LHCN-M2 (cell line): ENCODE results near the gene RRAS. TPM values are rescaled to one million over a fixed set of nuclear protein-coding genes. Genes with fewer than 3 reads are reported as not detected.
"Not testable (repeated sequence)": the region's sequence is repeated elsewhere in the genome, so short reads cannot be mapped to it uniquely, and the experiment has no call there.

Experiments used
- DNase-seq: peaks from one replicate; pipeline ENCODE4 v3.0.0-alpha.2; 2012; ENCODE audit warnings: low read depth
- total RNA-seq: library from RNA; depleted of rRNA; stranded (reverse); fragments of >200 nt; gene quantifications from 2 replicates; pipeline ENCODE4 v1.2.3, GENCODE V29; 2014

The RRAS gene
- total RNA-seq, 1 experiment from 2014 or later: 61.3 TPM

DNA sequence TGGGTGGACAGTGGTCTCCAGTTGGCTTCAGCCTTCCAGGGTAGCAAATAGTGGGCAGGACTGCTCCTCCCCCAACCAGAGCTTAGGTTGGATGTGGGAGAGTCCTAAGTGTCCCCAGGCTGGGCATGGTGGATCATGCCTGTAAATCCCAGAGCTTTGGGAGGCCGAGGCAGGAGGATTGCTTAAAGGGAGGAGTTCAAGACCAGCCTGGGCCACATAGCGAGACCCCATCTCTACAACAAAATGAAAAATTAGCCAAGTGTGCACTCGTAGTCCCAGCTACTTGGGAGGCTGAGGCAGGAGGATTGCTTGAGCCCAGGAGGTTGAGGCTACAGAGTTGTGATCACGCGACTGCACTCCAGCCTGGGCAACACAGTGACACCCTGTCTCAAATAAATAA is 7.4 kb downstream of the RRAS start:
- DNase-seq: no peak

DNA sequence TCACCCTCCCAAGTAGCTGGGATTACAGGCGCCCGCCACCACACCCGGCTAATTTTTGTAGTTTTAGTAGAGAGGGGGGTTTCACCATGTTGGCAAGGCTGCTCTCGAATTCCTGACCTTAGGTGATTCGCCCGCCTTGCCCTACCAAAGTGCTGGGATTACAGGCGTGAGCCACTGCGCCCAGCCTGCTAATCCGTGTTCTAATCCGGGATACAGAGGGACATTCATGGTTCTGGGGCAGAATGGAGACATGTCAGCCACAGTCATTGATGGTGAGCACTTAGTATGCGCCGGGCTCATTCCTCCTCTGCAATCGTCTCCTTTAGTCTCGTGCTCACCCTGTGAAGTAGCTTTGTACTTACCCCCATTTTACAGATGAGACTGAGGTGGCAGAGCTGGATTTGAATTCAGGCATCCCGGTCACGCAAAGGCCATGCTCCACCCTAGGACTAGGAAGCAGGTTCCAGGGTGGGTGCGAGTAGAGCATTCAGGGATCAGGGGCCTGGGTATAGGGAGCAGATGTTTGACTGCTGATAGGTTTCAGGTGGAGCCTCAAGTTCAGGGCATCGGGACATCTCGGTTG is 8.2 kb downstream of the RRAS start:
- no peak for DNase-seq

- no peak for DNase-seq
Measured at GRCh38 chr19:49631014-49631588, 8.8 kb downstream of the RRAS start.

DNA sequence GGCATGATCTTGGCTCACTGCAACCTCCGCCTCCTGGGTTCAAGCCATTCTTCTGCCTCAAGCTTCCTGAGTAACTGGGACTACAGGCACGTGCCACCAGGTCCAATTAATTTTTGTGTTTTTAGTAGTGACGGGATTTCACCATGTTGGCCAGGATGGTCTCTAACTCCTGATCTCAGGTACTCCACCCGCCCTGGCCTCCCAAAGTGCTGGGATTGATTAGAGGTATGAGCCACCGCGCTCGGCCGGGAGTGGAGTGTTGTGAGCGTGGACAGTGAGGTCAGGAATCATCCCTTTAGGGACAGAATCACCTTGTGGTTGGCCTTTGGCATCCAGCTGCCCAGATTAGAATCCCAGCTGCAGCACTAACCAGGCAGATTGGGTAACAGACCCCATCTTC is 10.3 kb downstream of the RRAS start:
- DNase-seq: no peak

DNA sequence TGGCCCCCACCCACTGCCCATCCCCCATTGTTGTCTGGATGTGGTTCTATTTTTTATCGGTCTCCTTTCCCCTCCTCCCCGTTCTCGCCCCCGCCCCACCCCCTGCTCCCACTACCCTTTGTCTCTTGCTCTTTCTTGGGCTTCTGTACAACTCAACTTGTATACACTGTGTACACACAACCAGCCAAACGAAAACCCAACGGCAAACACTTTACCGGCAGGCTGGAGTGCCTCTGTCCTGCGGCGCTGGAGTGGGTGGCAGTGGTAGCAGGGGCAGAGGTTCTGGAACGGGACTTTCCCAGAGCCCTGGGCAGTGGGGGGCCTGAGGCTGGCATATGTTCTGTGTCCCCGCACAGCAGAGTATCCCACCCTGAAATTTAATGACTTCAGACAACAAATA is 13.7 kb downstream of the RRAS start:
- DNase-seq: no peak

DNA sequence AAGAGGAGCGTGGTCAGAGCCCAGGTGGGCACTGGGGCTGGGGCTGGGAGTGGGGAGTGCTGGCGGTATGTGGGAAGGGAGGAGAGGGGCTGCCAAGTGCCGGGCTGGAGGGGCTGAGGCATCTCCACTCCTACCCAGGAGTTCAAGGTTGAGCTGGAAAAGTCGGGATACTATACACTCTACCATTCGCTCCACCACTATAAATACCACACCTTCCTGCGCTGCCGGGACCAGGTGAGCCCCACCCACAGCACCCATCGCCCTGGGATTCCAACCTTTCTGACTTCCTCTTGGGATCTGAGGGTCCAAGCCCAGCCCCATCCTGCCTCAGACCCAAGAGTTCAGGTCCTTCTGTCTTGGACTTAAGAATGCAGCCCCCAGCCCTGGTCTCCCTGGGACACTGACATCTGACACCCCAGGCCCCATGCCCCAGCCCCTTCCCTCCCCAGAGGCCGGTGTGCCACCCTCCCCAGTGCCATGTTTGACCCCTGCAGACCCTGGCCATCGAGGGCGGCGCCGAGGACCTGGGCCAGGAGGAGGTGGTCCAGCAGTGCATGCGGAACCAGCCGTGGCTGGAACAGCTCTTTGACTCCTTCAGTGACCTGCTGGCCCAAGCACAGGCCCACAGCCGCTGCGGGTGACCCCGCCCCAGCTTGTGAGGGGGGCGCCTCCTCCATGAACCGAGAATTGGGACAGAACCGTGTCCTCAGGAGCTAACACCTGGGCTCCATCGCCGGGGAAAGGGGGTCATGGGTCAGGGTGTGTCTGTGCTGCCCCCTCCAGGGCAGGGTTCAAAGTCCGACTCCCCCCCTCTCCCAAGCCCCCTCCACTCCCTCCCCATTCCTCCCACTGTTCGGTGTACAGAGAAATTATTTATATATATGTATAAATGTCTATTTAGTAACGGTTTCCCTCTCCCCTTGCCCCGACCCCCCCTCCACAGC is 14.7 kb downstream of the RRAS start:
- DNase-seq: no peak

GRCh38 chr19:49617860-49618259 is 22.1 kb downstream of the RRAS start:
- DNase-seq: not testable (repeated sequence)

GRCh38 chr19:49616945-49617344 is 23.0 kb downstream of the RRAS start:
- no peak for DNase-seq

GRCh38 chr19:49616532-49616931 is 23.4 kb downstream of the RRAS start:
- DNase-seq: no peak

DNA sequence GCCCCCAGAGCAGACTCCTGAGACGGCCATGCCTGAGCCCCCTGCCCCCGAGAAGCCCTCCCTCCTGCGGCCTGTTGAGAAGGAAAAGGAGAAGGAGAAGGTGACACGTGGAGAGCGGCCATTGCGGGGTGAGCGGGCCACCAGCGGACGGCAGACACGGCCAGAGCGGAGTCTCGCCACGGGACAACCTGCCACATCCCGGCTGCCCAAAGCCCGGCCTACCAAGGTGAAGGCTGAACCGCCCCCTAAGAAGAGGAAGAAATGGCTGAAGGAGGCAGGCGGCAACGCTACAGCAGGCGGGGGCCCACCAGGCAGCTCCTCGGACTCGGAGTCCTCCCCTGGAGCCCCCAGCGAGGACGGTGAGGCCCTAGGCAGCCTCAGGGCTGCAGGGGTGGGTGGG is 24.1 kb downstream of the RRAS start:
- no peak for DNase-seq

GRCh38 chr19:49614096-49614833 is 25.7 kb downstream of the RRAS start:
- peak; percentile 94 for DNase-seq

- DNase-seq: peak; percentile 83
Measured at GRCh38 chr19:49613374-49613773, 26.6 kb downstream of the RRAS start.

GRCh38 chr19:49609499-49610092 is 30.3 kb downstream of the RRAS start:
- DNase-seq: no peak

- DNase-seq: no peak
Measured at GRCh38 chr19:49605605-49606004, 34.3 kb downstream of the RRAS start.

DNA sequence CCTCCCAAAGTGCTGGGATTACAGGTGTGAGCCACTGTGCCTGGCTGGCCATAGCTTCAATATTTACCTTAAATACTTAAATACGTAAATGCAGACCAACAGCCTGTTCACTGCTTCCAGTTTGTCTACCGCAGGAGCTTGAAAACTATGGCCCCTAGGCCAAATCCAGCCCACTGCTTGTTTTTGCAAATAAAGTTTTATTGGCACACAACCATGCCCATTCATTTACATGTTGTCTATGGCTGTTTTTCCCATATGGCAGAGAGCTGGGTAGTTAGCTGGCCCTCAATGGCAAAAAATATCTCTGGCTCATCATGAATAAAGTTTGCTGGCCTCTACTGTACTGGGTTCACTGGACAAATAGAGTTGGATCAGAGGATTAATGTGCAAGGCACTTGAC is 37.1 kb downstream of the RRAS start:
- no peak for DNase-seq

DNA sequence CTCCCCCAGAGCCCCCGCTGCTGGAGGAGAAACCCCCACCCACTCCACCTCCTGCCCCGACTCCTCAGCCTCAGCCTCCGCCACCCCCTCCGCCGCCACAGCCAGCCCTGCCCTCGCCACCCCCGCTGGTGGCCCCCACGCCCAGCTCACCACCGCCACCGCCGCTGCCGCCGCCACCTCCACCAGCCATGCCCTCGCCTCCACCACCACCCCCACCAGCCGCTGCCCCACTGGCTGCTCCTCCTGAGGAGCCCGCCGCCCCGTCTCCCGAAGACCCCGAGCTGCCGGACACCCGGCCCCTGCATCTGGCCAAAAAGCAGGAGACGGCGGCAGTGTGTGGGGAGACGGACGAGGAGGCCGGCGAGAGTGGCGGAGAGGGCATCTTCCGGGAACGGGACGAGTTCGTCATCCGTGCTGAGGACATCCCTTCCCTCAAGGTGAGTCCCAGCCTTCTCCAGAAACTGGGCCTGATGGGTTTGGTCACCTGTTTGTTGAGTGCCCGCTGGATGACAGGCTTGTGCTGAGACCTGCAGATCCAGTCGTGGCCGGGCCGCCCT is 38.4 kb downstream of the RRAS start:
- no peak for DNase-seq

DNA sequence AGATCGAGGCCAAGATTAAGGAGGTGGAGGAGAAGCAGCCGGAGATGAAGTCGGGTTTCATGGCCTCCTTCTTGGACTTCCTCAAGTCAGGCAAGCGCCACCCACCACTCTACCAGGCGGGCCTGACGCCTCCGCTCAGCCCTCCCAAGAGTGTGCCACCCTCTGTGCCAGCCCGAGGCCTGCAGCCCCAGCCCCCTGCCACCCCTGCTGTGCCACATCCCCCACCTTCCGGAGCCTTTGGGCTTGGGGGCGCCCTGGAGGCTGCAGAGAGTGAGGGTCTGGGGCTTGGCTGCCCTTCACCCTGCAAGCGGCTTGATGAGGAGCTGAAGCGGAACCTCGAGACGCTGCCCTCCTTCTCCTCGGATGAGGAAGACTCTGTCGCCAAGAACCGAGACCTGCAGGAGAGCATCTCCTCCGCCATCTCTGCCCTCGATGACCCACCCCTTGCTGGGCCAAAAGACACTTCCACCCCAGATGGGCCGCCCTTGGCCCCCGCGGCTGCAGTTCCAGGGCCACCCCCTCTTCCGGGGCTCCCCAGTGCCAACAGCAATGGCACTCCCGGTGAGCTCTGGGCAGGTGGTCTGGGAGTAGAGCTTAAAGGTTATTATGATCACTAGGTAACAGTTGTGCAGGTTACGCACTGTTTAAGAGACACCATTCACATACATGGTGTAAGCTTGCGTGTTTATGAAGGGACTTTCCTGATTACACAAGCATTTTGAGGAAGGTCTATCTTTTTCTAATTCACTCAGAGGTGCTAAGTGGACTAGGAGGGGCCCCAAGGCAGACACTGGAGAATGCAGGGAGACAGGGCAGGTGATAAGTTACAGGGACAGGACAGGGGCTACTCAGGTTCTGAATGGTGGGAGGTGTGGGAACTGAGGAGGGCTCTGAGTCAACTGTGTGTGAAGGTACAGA is 40.3 kb downstream of the RRAS start:
- DNase-seq: no peak

DNA sequence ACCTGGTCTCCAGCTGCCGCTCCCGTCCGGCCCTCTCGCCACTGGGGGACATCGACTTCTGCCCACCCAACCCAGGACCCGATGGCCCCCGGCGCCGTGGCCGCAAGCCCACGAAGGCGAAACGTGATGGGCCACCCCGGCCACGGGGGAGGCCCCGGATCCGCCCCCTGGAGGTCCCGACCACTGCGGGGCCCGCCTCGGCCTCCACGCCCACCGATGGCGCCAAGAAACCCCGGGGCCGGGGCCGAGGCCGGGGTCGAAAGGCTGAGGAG is 42.3 kb downstream of the RRAS start:
- DNase-seq: no peak

- no peak for DNase-seq
Measured at GRCh38 chr19:49596954-49597702, 42.8 kb downstream of the RRAS start.

- no peak for DNase-seq
Measured at GRCh38 chr19:49596407-49596806, 43.5 kb downstream of the RRAS start.
